ENCODE results near the gene AKT3. TPM values are rescaled to one million over a fixed set of nuclear protein-coding genes. Genes with fewer than 3 reads are reported as not detected.

Gene AKT3
- total RNA-seq, 4 donors from 2014 or later, result 42.2 to 66.5 (median 60.0) TPM

DNA sequence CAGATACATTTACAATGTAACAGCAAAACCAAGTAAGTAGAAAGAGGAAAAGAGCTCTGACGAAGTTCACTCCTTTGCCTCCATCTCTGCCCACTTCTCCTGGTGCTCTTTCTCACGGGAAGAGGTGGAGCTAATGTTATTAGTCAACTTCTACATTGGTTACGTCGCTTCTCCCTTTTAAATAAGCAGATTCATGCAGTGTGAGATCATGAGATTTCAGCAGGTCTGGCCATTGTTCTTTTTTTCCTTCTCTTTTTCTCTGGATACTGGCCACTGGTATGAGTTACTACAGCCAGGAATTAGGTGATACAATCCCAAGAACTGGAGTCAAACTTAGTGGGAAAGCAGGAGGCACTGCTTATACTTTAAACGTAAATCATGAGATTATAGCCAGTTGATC is 207.1 kb downstream of the AKT3 start:
- TF ChIP-seq, protein P1, sequence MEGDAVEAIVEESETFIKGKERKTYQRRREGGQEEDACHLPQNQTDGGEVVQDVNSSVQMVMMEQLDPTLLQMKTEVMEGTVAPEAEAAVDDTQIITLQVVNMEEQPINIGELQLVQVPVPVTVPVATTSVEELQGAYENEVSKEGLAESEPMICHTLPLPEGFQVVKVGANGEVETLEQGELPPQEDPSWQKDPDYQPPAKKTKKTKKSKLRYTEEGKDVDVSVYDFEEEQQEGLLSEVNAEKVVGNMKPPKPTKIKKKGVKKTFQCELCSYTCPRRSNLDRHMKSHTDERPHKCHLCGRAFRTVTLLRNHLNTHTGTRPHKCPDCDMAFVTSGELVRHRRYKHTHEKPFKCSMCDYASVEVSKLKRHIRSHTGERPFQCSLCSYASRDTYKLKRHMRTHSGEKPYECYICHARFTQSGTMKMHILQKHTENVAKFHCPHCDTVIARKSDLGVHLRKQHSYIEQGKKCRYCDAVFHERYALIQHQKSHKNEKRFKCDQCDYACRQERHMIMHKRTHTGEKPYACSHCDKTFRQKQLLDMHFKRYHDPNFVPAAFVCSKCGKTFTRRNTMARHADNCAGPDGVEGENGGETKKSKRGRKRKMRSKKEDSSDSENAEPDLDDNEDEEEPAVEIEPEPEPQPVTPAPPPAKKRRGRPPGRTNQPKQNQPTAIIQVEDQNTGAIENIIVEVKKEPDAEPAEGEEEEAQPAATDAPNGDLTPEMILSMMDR (IDR thresholded peaks at IDR 0.05; ENCODE audit: low read depth), result no peak

DNA sequence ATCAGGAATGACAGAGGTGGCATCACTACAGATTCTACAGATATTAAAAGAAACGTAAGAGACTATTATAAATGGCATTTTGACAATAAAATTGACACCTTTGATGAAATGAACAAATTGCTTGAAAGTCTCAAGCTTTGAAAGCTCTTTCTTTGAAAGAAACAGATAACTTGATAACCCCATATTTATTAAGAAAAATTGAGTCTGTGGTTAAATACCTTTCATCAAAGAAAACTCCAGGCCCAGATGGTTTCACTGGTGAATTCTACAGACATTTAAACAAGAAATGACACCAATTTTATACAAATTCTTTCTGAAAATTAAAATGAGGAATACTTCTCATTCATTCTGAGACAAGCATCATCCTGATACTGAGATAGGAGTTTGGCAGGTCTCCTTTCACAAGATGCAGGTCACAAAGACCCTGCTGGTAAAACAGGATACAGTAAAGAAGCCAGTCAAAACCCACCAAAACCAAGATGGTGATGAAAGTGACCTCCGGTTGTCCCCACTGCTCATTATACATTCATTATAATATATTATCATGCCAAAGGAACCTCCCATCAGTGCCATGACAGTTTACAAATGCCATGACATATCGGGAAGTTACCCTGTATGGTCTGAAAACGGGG is 210.9 kb downstream of the AKT3 start:
- TF ChIP-seq, protein P1 (IDR thresholded peaks at IDR 0.05; ENCODE audit: low read depth), result no peak

DNA sequence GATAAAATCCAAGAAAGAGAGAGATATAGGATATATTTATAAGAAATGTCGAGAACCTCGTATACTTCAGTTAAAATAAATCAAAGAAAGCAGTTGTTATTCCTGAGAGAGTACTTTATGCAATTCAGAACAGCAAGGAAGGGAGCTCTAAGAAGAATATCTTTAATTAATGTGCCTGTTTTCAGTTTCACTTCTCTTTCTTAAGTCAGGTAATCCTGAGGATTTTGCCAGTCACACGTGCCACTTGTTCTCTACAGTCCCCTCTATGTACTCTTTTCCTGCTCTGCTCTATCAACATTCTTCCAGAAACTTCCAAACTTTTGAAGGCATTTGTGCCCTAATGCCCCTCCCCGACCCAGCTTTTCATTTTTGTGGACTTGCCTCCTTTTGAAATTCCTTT is 211.9 kb downstream of the AKT3 start:
- TF ChIP-seq, protein P1 (IDR thresholded peaks at IDR 0.05; ENCODE audit: low read depth), result no peak

DNA sequence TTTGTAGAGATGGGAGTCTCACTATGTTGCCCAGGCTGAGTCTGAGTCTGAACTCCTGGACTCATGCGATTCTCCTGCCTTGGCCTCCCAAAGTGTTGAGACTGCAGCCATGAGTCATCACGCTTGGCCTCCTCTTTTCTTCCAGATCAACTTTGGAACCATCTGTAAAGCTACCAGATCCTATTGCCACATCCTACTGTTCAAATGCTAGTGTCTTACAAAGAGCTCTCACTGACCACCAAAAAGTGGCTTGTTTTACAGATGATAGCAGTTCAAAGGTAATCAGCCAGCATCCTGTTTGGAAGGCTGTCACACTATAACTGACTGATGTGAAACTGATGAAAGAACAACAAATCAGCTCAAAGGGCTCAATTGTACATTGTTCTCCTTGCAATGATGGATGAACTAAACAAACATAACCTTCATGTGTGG is 221.6 kb downstream of the AKT3 start:
- TF ChIP-seq, protein P1 (IDR thresholded peaks at IDR 0.05; ENCODE audit: low read depth), result no peak

DNA sequence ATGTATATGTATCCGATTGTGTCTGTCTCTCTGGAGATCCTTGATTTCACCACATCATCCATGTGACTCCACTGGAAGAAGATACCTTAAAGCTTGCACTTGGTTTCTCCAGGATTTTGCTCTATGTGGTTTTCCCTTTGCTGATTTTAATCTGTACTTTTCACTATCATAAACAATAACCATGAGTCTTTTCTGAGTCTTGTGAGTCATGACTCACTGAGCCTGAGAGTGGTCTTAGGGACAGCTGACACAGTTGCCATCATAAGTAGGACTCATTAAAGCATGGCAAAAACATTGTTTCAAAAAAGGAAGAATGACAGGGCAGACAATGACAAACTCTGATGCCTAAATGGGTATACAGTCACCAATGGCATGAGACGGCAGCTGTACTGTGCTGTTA is 226.2 kb downstream of the AKT3 start:
- TF ChIP-seq, protein P1 (IDR thresholded peaks at IDR 0.05; ENCODE audit: low read depth), result no peak

DNA sequence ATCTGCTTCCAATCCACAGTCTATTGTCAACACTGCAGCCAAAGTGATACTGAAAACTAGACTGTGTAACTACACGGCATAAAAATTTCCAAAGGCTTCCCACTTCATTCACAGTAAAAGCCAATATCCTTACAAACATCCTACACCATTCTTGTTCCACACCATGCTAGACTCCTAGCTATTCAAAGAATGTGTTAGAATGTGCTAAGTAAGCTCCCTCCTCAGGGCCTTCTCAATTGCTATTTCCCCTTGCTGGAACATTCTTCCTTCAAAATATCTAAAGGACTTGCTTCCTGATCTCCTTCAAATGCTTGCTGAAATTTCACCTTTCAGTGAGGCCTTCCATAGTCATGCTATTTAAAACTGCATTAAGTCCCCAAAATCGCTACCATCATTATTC is 228.1 kb downstream of the AKT3 start:
- TF ChIP-seq, protein P1 (IDR thresholded peaks at IDR 0.05; ENCODE audit: low read depth), result no peak

DNA sequence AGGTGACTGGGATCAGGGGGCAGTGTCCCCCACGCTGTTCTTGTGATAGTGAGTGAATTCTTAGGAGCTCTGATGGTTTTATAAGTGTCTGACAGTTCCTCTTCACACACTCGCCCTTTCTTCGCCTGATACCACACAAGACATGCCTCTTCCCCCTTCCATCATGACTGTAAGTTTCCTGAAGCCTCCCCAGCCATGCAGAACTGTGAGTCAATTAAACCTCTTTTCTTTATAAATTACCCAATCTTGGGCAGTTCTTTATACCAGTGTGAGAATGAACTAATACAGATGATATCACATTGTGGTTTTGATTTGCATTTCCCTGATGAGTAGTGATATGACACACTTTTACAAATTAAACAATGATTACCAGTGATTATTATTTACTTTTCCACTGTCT is 229.9 kb downstream of the AKT3 start:
- TF ChIP-seq, protein P1 (IDR thresholded peaks at IDR 0.05; ENCODE audit: low read depth), result no peak
